Right ventricle myocardium superior (tissue), 1 donor: ENCODE measurements around the gene FAM20B. TPM values are rescaled to one million over a fixed set of nuclear protein-coding genes. Genes with fewer than 3 reads are reported as not detected.
A peak's percentile ranks its signal among the peaks of the same experiment; 100 is the strongest.
"Not testable (repeated sequence)": the region's sequence is repeated elsewhere in the genome, so short reads cannot be mapped to it uniquely, and the experiment has no call there.

Source experiments
- ATAC-seq: fragments of 200-7000 bp; cut with Tn5 transposase; one replicate; pipeline ENCODE4 v1.9.1; 2020; ENCODE audit warnings: mild to moderate bottlenecking; ENCODE audit not compliant: poor library complexity
- DNase-seq: peaks from one replicate; pipeline ENCODE4 v3.0.0-alpha.2; 2020
- intact Hi-C: fragments of 100-400 bp; cut with DNase I; formaldehyde crosslinking; loops from one replicate; pipeline ENCODE4 v1.11.2; 2022
- total RNA-seq: library from RNA; stranded (reverse); fragmentation: NEBNext Ultra II Directional; extraction: Animal tissue kit (Norgen Biotek cat#: 25700); gene quantifications from one replicate; pipeline ENCODE4 v1.2.1, GENCODE V29; 2021
- donor health status: DM: no; HTN: yes; CAD: no; lungs with severe emphysema.

FAM20B gene
- total RNA-seq, 1 donor from 2014 or later, result 50.2 TPM

DNA sequence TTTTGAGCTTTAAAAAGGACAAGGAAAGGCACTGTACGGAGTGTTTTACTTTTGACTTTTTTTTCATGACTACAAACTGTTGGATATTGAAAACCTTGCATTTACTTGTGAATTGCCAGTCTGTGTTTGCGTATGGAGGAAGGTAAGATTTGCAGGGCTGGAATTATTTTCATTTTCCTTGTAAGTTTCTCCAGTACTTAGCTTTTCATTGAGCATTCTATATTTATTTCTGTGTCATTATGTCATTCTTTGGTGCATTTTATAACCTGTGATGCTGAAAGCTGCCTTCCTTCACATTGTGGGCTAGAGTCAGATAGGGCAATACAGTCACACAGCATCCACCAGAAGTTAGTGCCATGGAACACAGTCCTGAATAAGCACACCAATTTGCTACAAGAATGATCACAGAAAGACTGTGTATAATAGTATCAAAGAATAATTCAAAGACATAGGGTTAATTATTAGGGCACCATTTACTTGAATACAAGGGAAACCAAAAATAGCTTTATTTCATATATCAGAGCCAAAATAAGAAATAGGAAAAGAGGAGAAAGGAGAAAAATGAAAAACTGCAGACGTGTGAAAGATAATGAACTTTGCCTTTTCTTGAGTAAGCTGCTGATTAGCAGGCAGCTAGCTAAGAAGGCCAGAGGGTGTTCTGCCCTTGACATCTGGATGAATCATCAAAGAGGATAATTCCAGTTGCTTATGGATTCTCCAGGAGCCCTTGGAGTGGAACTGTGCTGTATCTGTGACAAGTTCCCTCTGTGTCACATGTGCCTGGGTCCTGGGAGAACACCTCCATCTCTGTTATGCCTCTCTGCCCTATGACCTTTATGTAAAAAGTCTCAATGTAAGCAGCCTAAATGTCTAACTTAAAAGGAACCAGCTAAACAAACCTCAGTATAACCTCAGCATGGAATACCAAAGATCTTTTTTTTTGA, 8.0 kb upstream of the FAM20B start:
- no peak for DNase-seq
- intact Hi-C loops, result no loop called here
- ATAC-seq, result no peak

DNA sequence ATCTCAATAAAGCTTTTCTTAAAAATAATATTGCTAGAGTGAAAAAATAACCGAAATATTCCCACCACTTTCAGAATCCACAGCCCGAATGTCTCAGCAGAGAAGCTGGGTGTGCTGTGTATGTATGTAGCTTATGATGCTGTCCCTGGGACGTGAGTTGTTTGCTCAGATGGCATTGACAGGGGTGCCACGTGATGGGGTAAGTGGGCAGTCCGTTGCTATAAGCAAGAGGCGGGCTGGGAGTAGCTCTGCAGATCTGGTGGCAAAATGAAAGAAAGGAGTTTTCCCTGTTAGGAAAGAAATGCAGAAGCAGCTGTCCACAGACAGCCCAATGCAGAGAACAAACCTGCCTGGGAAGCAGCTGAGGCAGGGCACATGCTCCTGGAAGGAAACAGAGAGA, 3.8 kb upstream of the FAM20B start:
- ATAC-seq (no peak), DNase-seq (no peak)
- intact Hi-C loops, result no loop called here

- DNase-seq (no peak), ATAC-seq (no peak)
- intact Hi-C loops, result no loop called here
Observed at GRCh38 chr1:179023946-179024650, 1.6 kb upstream of the FAM20B start.

GRCh38 chr1:179025975-179026812, 500 bp downstream of the FAM20B start:
- intact Hi-C loops, result no loop called here
- ATAC-seq (peak; percentile 85), DNase-seq (peak; percentile 84)

GRCh38 chr1:179026813-179027669, 1.3 kb downstream of the FAM20B start:
- intact Hi-C loops, result no loop called here
- ATAC-seq, result no peak

DNA sequence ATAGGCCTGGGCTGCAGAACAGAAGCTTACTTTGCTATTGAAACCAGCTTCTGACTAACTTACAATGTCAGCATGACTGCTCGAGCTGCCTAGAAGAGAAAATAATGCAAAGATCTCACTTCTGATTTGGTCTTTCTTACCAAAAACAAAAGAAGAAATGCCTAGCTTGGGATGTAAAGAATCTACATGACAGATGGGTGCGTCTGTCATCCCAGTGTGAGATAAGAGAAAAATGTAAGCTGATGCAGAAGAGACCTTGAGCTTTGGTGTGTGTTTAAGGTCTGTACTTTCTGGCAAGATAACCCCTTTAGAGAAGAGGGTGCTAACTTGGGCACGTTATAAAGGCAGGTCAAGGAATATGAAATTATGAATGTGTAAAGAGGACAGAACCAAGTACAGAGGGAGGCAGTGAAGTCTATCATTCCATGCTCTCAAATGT, 3.6 kb downstream of the FAM20B start:
- ATAC-seq (no peak), DNase-seq (no peak)
- intact Hi-C loops, result no loop called here

More at GRCh38 chr1:179026813-179027669, 1.3 kb downstream of the FAM20B start:
- DNase-seq, result no peak

DNA sequence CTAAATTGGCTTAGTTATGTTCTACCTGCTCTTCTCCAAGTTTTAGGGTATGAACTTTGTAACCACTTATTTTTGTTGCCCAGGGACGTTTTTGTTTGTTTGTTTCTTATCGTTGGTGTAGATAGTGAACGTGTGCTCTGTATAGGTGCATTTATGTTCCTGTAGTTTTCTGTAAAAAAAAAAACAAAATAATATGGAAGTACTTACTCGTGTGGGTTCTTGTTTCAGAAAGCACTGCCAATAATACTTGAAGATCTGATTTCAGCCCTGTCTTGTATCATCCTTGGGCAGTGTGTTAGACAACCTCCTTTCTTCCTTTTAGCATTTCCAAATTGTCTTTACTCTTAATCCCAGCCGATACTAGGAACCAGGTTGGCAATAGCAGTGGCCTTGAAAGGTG, 4.4 kb downstream of the FAM20B start:
- DNase-seq (no peak), ATAC-seq (no peak)
- intact Hi-C loops, result no loop called here

DNA sequence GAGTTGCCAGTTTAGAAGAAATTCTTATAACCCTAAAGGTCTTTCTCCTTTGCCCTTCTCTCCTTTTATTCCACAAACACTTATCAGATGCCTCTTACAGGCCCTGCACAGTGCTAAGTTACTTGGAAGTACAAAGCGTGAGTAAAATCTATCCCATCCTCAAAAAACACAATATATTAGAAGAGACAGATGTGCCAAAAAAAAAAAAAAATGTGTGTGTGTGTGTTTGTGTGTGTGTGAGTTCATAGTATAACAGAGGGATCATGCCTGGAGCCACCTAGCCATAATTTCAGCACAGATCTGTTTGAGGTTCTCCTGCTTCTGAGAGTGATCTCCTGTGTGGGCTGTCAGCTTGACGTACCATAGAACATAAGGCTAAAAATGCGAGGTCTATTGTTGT, 5.0 kb downstream of the FAM20B start:
- intact Hi-C loops, result no loop called here
- DNase-seq (no peak), ATAC-seq (no peak)

- ATAC-seq, result no peak
- intact Hi-C loops, result no loop called here
- DNase-seq, result no peak
Observed at GRCh38 chr1:179031284-179031683, 5.6 kb downstream of the FAM20B start.

DNA sequence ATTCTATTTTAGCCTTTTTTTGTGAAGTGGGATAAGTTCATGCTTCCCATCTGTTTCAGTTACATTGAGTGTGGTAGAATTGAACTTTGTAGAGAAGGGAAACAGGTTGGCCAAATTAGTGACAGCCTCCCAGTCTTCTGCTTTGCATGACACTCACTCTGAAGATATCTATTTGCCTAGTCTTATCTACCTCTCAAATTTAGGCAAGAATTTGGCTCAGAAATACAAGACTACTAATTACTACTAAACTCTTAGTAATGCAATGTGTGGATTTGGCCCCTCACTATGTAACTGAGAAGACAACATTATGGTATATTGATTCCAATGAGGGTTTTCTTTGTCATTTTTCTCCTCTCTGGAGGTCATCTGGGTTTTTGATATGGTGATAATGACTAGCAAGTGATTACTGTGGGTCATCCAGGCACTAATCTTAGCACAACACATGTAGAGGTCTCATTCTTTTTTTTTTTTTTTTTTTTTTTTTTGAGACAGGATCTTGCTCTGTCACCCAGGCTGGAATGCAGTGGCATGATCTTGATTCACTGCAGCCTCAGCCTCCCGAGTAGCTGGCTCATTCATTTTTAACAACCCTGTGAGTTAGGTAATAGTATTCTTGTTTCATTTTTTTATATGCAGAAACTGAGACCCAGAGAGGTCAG, 6.3 kb downstream of the FAM20B start:
- ATAC-seq, result no peak
- intact Hi-C loops, result no loop called here

GRCh38 chr1:179034720-179035119, 9.0 kb downstream of the FAM20B start:
- no peak for ATAC-seq
- no peak for DNase-seq
- intact Hi-C loops, result no loop called here

More for the DNA sequence above, 6.3 kb downstream of the FAM20B start:
- DNase-seq, result no peak

GRCh38 chr1:179036844-179037465, 11.3 kb downstream of the FAM20B start:
- DNase-seq, result no peak
- ATAC-seq, result no peak
- intact Hi-C loops, result no loop called here

- intact Hi-C loops, result no loop called here
- ATAC-seq (peak; percentile 29), DNase-seq (no peak)
Observed at GRCh38 chr1:179038528-179039281, 13.0 kb downstream of the FAM20B start.

- intact Hi-C loops, DNase-seq: not testable (repeated sequence)
- peak; percentile 54 for ATAC-seq
Observed at GRCh38 chr1:179039502-179040174, 13.9 kb downstream of the FAM20B start.

DNA sequence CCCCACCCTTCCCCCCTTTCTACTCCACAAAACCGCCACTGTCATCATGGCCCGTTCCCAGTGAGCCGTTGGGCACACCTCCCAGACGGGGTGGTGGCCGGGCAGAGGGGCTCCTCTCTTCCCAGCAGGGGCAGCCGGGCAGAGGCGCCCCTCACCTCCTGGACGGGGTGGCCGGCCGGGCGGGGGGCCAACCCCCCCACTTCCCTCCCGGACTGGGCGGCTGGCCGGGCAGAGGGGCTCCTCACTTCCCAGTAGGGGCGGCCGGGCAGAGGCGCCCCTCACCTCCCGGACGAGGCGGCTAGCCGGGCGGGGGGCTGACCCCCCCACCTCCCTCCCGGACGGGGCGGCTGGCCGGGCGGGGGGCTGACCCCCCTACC, 14.5 kb downstream of the FAM20B start:
- DNase-seq, intact Hi-C loops, ATAC-seq: not testable (repeated sequence)

- DNase-seq (no peak), ATAC-seq (no peak)
- intact Hi-C loops, result no loop called here
Observed at GRCh38 chr1:179042087-179042486, 16.4 kb downstream of the FAM20B start.
